Omental fat pad (tissue), 4 donors: ENCODE data around the gene FMN1. TPM values are rescaled to one million over a fixed set of nuclear protein-coding genes. Genes with fewer than 3 reads are reported as not detected.

Source experiments
- ATAC-seq: fragments of 150-250 bp; one replicate; pipeline ENCODE4 v1.9.1; 2016; ENCODE audit warnings: mild to moderate bottlenecking, moderate library complexity; ENCODE audit not compliant: low FRiP score
- DNase-seq: peaks from one replicate; pipeline ENCODE4 v3.0.0-alpha.2; 2019; ENCODE audit warnings: low spot score
- CTCF ChIP-seq, 3 donors: fragments of 450-650 bp; IDR thresholded peaks; one replicate each; pipeline ENCODE4 v1.5.1; 2016 to 2017; ENCODE audit warnings: antibody characterized with exemption in 3 of 3, mild to moderate bottlenecking in 3 of 3, moderate library complexity in 2 of 3
- total RNA-seq, 4 donors: library from RNA; depleted of rRNA; stranded (reverse); fragments of >200 nt; gene quantifications; one replicate each; pipeline ENCODE4 v1.1.0, GENCODE V29; 2016

FMN1 gene
- total RNA-seq, 4 donors from 2014 or later, result 19.9 to 35.5 (median 28.5) TPM

- ATAC-seq (no peak), DNase-seq (no peak)
- no peak for TF ChIP-seq CTCF (IDR thresholded peaks at IDR 0.05)
Observed at GRCh38 chr15:32822739-32823138, 371.8 kb downstream of the FMN1 start.

GRCh38 chr15:32819448-32819847, 375.1 kb downstream of the FMN1 start:
- no peak for ATAC-seq

GRCh38 chr15:32818758-32819447, 375.6 kb downstream of the FMN1 start:
- peak; percentile 51 for ATAC-seq
- no peak for DNase-seq
- no peak for TF ChIP-seq CTCF (IDR thresholded peaks at IDR 0.05)

More at GRCh38 chr15:32819448-32819847, 375.1 kb downstream of the FMN1 start:
- TF ChIP-seq CTCF (IDR thresholded peaks at IDR 0.05), result no peak
- DNase-seq, result no peak

GRCh38 chr15:32817577-32817976, 376.9 kb downstream of the FMN1 start:
- TF ChIP-seq CTCF (IDR thresholded peaks at IDR 0.05), result no peak
- DNase-seq (no peak), ATAC-seq (no peak)

GRCh38 chr15:32807331-32807730, 387.2 kb downstream of the FMN1 start:
- DNase-seq (no peak), ATAC-seq (no peak)
- TF ChIP-seq CTCF (IDR thresholded peaks at IDR 0.05), result no peak

- DNase-seq (no peak), ATAC-seq (no peak)
- no peak for TF ChIP-seq CTCF (IDR thresholded peaks at IDR 0.05)
Observed at GRCh38 chr15:32803631-32804030, 390.9 kb downstream of the FMN1 start.

GRCh38 chr15:32802286-32802936, 392.1 kb downstream of the FMN1 start:
- no peak for TF ChIP-seq CTCF (IDR thresholded peaks at IDR 0.05)
- DNase-seq (no peak), ATAC-seq (no peak)
